ENCODE results near the gene KIF5C. TPM values are rescaled to one million over a fixed set of nuclear protein-coding genes. Genes with fewer than 3 reads are reported as not detected.

KIF5C gene
- total RNA-seq, 2 experiments from 2014 or later, result 8.1 to 22.2 TPM

- H2AFZ ChIP-seq (ENCODE audit: low read length), result no peak overlapping the region
- ChIA-PET POLR2A (interaction anchor here (0.7 to 2.6 kb wide), 4 partner anchors 20 to 40 kb away, joined by 3 to 14 read pairs (median 4); no protein-coding TSS in a partner anchor), CTCF (ENCODE audit: unreplicated experiment) (interaction anchor here (0.5 kb wide), 1 partner anchor 16 kb away, joined by 3 read pairs; no protein-coding TSS in a partner anchor)
- H3K4me3 ChIP-seq (ENCODE audit: low read depth, low read length, poor library complexity, severe bottlenecking), result no peak overlapping the region
- intact Hi-C loops (cut with micrococcal nuclease; ENCODE audit: unreplicated experiment), result no loop called here
- H3K27ac ChIP-seq (ENCODE audit: low read depth, low read length, poor library complexity, severe bottlenecking), result no peak overlapping the region
- H3K9me3 ChIP-seq (ENCODE audit: low read length), result peaks cover 12% of the 10 kb centered on the region; the same call in 1 of the 2 replicates
- no peaks in the 10 kb centered on the region for H3K9me2 ChIP-seq (ENCODE audit: insufficient read depth, low read length)
- no peaks in the 10 kb centered on the region for H3K79me2 ChIP-seq (ENCODE audit: insufficient read depth, low read depth, low read length)
- no peak for DNase-seq (ENCODE audit: low spot score)
- BruUV-seq (replicated peaks), result no TSS peak
- H3K4me1 ChIP-seq (ENCODE audit: insufficient read depth, low read length, poor library complexity, severe bottlenecking), result peaks cover 13% of the 10 kb centered on the region
- H3K4me2 ChIP-seq (ENCODE audit: low read length), result no peak overlapping the region
- peaks cover 19% of the 10 kb centered on the region; the same call in 1 of the 2 replicates for H3K36me3 ChIP-seq (ENCODE audit: insufficient read depth, low read length)
- TF ChIP-seq EZH2phosphoT487 (IDR thresholded peaks at IDR 0.05; ENCODE audit: borderline replicate concordance, low read depth, low read length), result no peak
- no peak for TF ChIP-seq CTCF (conservative IDR thresholded peaks at IDR 0.05; ENCODE audit: low read length)
- H4K20me1 ChIP-seq (ENCODE audit: insufficient read depth, low read length), result 0 out of 2 replicates have a peak, but pooled peaks cover 9% of the 10 kb centered on the region
These were observed 5.6 kb downstream of the KIF5C start for GRCh38 chr2:148880636-148881035.

DNA sequence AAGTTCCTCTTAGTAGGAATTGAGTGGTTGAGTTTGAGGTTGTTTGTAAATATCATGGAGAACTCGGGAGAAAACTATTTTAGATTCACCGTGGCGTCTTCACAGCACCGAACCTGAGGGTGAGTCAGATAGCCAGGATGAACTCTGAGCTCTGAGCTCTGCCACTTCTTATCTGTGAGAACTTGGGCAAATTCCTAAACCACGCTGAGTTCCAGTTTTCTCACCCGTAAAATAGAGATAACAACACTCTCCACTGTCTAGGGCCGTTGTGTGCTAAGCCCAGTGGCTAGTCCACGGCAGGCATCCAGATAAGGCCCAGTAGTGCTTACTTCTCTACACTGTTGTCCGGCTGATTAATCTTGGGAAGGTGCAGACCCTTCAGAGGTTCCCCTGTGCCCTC, 7.0 kb downstream of the KIF5C start:
- no peak overlapping the region for H2AFZ ChIP-seq (ENCODE audit: low read length)
- peaks cover 12% of the 10 kb centered on the region; the same call in 1 of the 2 replicates for H3K9me3 ChIP-seq (ENCODE audit: low read length)
- TF ChIP-seq EZH2phosphoT487 (IDR thresholded peaks at IDR 0.05; ENCODE audit: borderline replicate concordance, low read depth, low read length), result no peak
- TF ChIP-seq CTCF (conservative IDR thresholded peaks at IDR 0.05; ENCODE audit: low read length), result no peak
- H3K79me2 ChIP-seq (ENCODE audit: insufficient read depth, low read depth, low read length), result no peaks in the 10 kb centered on the region
- no TSS peak for BruUV-seq (replicated peaks)
- ChIA-PET POLR2A (interaction anchor here (0.5 kb wide), 1 partner anchor 102 kb away, joined by 3 read pairs; no protein-coding TSS in a partner anchor), CTCF (ENCODE audit: unreplicated experiment) (no interaction called here)
- intact Hi-C loops (cut with micrococcal nuclease; ENCODE audit: unreplicated experiment), result no loop called here
- H3K9me2 ChIP-seq (ENCODE audit: insufficient read depth, low read length), result no peaks in the 10 kb centered on the region
- DNase-seq (ENCODE audit: low spot score), result no peak
- H4K20me1 ChIP-seq (ENCODE audit: insufficient read depth, low read length), result 0 out of 2 replicates have a peak, but pooled peaks cover 9% of the 10 kb centered on the region
- no peak overlapping the region for H3K27ac ChIP-seq (ENCODE audit: low read depth, low read length, poor library complexity, severe bottlenecking)
- H3K4me1 ChIP-seq (ENCODE audit: insufficient read depth, low read length, poor library complexity, severe bottlenecking), result peaks cover 3% of the 10 kb centered on the region
- H3K36me3 ChIP-seq (ENCODE audit: insufficient read depth, low read length), result peaks cover 19% of the 10 kb centered on the region; the same call in 1 of the 2 replicates
- H3K4me2 ChIP-seq (ENCODE audit: low read length), result no peak overlapping the region
- no peak overlapping the region for H3K4me3 ChIP-seq (ENCODE audit: low read depth, low read length, poor library complexity, severe bottlenecking)

DNA sequence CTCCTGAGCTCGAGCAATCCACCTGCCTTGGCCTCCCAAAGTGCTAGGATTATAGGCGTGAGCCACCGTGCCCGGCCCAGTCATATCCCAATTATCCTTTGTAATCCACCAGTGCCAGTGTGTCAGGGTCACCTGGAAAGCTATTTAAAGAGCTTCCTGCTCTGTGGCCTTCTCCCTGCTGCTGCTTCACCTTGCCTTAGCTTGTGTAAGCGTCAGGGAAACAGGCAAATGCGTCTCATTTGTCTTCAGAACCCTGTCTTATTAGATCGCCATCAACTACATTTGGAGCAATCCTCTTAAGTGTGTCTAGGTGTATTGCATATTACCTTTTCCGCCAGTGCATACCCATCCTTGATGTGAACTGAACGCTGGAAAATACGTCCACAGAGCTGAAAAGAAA, 10.2 kb downstream of the KIF5C start:
- TF ChIP-seq EZH2phosphoT487 (IDR thresholded peaks at IDR 0.05; ENCODE audit: borderline replicate concordance, low read depth, low read length), result no peak
- TF ChIP-seq CTCF (conservative IDR thresholded peaks at IDR 0.05; ENCODE audit: low read length), result no peak
- POLR2A ChIA-PET, result interaction anchor here (0.7 to 1.0 kb wide), 2 partner anchors 13 to 19 kb away, joined by 3 to 9 read pairs; no protein-coding TSS in a partner anchor
- no peak overlapping the region for H2AFZ ChIP-seq (ENCODE audit: low read length)
- H3K4me3 ChIP-seq (ENCODE audit: low read depth, low read length, poor library complexity, severe bottlenecking), result no peak overlapping the region
- DNase-seq (ENCODE audit: low spot score), result no peak
- no peaks in the 10 kb centered on the region for H3K4me1 ChIP-seq (ENCODE audit: insufficient read depth, low read length, poor library complexity, severe bottlenecking)
- CTCF ChIA-PET (ENCODE audit: unreplicated experiment), result no interaction called here
- no TSS peak for BruUV-seq (replicated peaks)
- 0 out of 2 replicates have a peak, but pooled peaks cover 4% of the 10 kb centered on the region for H4K20me1 ChIP-seq (ENCODE audit: insufficient read depth, low read length)
- H3K4me2 ChIP-seq (ENCODE audit: low read length), result no peak overlapping the region
- intact Hi-C loops (cut with micrococcal nuclease; ENCODE audit: unreplicated experiment), result no loop called here
- H3K36me3 ChIP-seq (ENCODE audit: insufficient read depth, low read length), result peaks cover 10% of the 10 kb centered on the region; the same call in 1 of the 2 replicates
- H3K27ac ChIP-seq (ENCODE audit: low read depth, low read length, poor library complexity, severe bottlenecking), result no peak overlapping the region
- peaks cover 10% of the 10 kb centered on the region; the same call in 1 of the 2 replicates for H3K9me3 ChIP-seq (ENCODE audit: low read length)
- H3K9me2 ChIP-seq (ENCODE audit: insufficient read depth, low read length), result no peaks in the 10 kb centered on the region
- H3K79me2 ChIP-seq (ENCODE audit: insufficient read depth, low read depth, low read length), result no peaks in the 10 kb centered on the region

All from OCI-LY7 (cell line).